Lower leg skin (tissue), 4 donors: ENCODE data around the gene EHD1. TPM values are rescaled to one million over a fixed set of nuclear protein-coding genes. Genes with fewer than 3 reads are reported as not detected.

ENCODE experiments used
- DNase-seq, 2 donors: peaks; one replicate each; pipeline ENCODE4 v3.0.0-alpha.2; 2019; ENCODE audit warnings: low spot score in 2 of 2
- H3K4me3 ChIP-seq: fragments of 200-600 bp; sonication (generic); 2 replicates; pipeline ENCODE4 v1.5.1; 2017; ENCODE audit warnings: mild to moderate bottlenecking, low read depth; ENCODE audit not compliant: poor library complexity, severe bottlenecking
- POLR2A ChIP-seq, 2 donors: fragments of 450-650 bp; IDR thresholded peaks; one replicate each; pipeline ENCODE4 v1.6.1; 2016 to 2017; ENCODE audit warnings: antibody characterized with exemption in 2 of 2, mild to moderate bottlenecking in 1 of 2, moderate library complexity in 1 of 2
- WGBS, 2 donors: methylation state at CpG; one replicate each; pipeline ENCODE4 v1.1.5; 2018; 5-methylcytosine and 5-hydroxymethylcytosine counted together
- intact Hi-C: fragments of 100-400 bp; cut with DNase I; formaldehyde crosslinking; loops from one replicate; pipeline ENCODE4 v1.15.0; 2023; ENCODE audit warnings: low total_unique reads
- total RNA-seq, 4 donors: library from RNA; depleted of rRNA; stranded (reverse); fragments of >200 nt; gene quantifications; one replicate each; pipeline ENCODE4 v1.1.0, GENCODE V29; 2016
- TF ChIP-seq, protein P1 (sequence below), 3 donors: fragments of 450-650 bp; IDR thresholded peaks; one replicate each; pipeline ENCODE4 v1.5.1; 2016; ENCODE audit warnings: antibody characterized with exemption in 3 of 3, mild to moderate bottlenecking in 3 of 3, moderate library complexity in 2 of 3

EHD1 gene
- total RNA-seq, 4 donors from 2014 or later: 81.0 to 98.9 (median 90.5) TPM

DNA sequence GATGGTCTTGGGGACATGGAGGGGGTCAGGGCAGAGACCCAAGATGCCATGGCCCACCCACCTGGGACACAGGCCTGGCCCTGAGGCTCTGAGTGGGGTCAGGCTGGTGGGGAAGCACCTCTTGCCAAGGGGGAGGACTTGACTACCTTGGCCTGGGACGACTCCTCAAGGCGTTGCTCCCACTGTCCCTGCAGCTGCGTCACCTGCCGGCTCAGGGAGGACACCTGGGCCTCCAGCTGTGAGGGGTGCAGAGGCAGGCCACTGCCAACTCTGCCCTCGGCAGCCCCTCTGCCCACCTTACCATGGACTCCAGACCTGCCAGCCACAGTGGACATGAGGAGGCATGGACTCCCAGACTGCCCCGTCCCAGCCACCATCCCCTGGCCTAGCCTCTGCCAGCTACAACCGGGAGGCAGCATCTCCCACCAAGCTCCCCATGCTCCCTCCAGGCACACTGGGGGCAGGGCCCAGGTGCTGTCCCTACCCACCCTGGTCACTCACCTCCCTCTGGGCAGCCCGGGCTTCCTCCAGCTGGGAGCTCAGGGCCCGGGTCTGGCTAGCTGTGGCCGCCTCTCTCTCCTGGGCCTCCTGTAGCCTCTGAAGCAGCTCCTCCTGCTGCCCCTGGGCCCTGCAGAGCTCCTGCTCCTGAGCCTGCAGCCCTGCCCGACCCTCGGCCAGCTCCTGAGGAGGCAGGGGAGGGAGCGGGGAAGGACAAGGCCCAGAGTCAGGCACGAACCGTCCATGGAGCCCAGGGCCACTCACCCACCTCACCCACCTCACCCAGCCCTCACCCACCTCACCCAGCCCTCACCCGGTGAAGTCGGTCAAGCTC is 42.6 kb downstream of the EHD1 start:
- no peak overlapping the region for H3K4me3 ChIP-seq

DNA sequence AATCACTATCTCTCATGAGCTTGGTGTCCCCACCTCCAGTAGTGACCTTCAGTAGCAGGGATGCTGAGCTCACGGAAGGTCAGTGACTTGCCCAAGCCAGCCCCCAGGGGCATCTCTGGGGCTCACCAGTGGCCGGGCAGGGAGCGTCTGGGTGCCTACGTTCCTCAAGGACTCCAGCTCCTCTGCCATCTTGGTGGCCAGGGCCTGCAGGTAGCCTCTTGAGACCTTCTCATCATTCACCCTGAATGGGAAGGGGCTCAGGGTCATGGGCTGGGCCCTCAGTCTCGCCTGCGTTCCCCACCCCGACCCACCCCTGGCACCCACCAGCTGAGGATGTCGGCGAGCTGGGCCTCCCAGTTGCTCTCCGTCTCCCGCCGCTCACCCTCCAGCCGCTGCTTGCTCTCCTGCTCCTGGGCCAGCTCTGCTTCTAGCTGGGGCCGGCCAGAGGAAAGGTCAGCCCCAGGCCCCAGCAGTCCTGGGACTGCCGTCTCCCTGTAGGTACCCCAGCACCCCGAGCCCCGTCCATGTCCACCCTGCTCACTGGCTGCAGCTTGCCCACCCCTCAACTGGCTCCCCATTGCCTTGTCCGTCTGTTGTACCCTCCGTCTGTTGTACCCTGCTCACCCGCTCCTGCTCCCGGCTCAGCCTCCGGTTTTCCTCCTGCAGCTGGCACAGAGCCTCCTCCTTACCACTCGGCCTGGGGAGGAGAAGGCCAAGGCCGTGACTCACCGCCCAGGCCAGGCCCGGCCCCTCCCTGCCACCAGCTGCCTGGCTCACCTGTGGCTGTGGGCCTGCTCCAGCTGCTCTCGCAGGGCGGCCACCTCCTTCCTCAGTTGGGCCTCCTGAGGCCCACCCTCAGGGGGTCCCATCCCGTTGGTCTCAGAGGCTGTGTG is 43.5 kb downstream of the EHD1 start:
- intact Hi-C loops: no loop called here
- 62 to 77% methylated on average over 26 to 28 of the region's 29 CpGs for WGBS, 2 donors
- TF ChIP-seq, protein P1, sequence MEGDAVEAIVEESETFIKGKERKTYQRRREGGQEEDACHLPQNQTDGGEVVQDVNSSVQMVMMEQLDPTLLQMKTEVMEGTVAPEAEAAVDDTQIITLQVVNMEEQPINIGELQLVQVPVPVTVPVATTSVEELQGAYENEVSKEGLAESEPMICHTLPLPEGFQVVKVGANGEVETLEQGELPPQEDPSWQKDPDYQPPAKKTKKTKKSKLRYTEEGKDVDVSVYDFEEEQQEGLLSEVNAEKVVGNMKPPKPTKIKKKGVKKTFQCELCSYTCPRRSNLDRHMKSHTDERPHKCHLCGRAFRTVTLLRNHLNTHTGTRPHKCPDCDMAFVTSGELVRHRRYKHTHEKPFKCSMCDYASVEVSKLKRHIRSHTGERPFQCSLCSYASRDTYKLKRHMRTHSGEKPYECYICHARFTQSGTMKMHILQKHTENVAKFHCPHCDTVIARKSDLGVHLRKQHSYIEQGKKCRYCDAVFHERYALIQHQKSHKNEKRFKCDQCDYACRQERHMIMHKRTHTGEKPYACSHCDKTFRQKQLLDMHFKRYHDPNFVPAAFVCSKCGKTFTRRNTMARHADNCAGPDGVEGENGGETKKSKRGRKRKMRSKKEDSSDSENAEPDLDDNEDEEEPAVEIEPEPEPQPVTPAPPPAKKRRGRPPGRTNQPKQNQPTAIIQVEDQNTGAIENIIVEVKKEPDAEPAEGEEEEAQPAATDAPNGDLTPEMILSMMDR (IDR thresholded peaks at IDR 0.05): no peak
- no peak for TF ChIP-seq POLR2A (IDR thresholded peaks at IDR 0.05)
- H3K4me3 ChIP-seq: no peak overlapping the region
- DNase-seq: no peak

More for the DNA sequence above, 42.6 kb downstream of the EHD1 start:
- TF ChIP-seq, protein P1 (IDR thresholded peaks at IDR 0.05): no peak
- no peak for TF ChIP-seq POLR2A (IDR thresholded peaks at IDR 0.05)
- intact Hi-C loops: no loop called here
- WGBS, 2 donors: 80 to 82% methylated on average over 13 to 15 of the region's 17 CpGs
- no peak for DNase-seq

DNA sequence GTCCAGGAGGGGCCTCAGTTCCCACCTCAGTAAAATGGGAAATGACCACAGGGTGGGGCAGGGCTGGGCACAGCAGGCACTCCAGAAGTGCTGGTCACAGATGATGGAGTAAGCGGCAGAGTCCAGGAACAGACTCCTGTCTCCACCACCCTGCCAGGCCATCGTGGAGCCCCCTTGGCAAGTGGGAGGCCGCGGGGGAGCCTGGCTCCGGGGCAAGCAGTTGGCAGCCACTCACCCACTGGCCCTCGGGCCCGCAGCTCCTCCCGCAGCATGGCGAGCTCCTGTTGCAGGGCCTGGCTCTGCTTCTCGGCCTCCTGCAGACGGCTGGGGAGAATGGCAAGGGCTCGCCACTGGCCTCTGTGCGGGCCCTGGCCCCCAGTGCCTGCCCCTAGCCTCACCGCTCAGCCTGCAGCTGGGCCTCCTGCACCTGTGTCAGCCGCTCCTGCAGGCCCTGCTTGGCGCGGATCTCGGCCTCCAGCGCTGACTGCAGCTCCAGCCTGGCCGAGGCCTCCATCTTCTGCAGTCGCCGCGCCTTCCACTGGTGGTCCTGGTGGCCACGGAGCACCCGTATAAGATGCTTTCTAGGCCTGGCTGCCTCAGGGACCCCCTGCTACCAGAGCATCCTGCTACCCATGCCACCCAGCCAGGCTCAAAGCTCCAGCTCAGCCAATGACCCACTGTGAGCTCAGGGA is 44.2 kb downstream of the EHD1 start:
- TF ChIP-seq, protein P1 (IDR thresholded peaks at IDR 0.05): no peak
- TF ChIP-seq POLR2A (IDR thresholded peaks at IDR 0.05): no peak
- 89 to 98% methylated on average over 12 to 13 of the region's 25 CpGs for WGBS, 2 donors
- H3K4me3 ChIP-seq: no peak overlapping the region
- DNase-seq: no peak
- intact Hi-C loops: no loop called here

DNA sequence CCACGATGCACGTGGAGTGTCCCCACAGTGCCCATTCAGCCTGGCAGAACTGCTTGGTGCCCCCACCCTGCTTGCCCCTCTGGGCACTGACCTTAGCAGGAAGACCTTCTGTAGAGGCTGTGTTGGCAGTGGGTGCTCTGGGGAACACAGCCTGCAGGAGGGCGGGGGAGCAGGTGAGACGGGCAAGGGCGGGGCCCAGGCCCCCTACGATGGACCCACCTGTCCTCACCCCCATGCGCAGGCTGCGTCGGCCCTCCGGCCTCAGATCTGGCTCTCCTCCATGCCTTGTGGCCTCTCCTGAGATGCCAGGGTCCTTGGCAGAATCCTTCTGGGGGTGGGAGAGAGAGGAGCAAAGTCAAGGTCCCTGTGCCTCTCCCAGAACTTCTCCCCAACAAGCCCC is 44.9 kb downstream of the EHD1 start:
- WGBS, 2 donors: 84 to 87% methylated on average over 10 of the region's 10 CpGs
- DNase-seq: no peak
- H3K4me3 ChIP-seq: no peak overlapping the region
- intact Hi-C loops: no loop called here
- no peak for TF ChIP-seq POLR2A (IDR thresholded peaks at IDR 0.05)
- TF ChIP-seq, protein P1 (IDR thresholded peaks at IDR 0.05): no peak

DNA sequence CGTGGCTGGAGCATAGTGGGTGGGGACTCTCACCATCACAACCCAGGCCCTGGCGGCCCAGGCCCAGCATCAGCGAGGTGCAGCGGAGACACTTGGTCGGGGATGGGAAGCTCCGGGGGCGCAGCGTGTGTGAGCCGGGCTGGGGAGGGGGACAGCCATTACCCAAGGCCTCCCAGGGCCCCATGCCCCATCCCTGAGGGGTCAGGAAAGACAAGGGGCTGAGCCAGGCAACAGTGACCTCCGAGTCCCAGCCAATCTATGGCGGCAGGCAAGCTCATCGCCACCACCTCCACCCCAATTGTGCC is 45.3 kb downstream of the EHD1 start:
- TF ChIP-seq, protein P1 (IDR thresholded peaks at IDR 0.05): no peak
- TF ChIP-seq POLR2A (IDR thresholded peaks at IDR 0.05): no peak
- DNase-seq: no peak
- WGBS, 2 donors: 92 to 95% methylated on average over 12 of the region's 12 CpGs
- intact Hi-C loops: no loop called here
- H3K4me3 ChIP-seq: no peak overlapping the region
